ENCODE results near the gene RILP. TPM values are rescaled to one million over a fixed set of nuclear protein-coding genes. Genes with fewer than 3 reads are reported as not detected.
"Not testable (repeated sequence)": the region's sequence is repeated elsewhere in the genome, so short reads cannot be mapped to it uniquely, and the experiment has no call there.

Gene RILP
- polyA plus RNA-seq, 1 donor (not counting 4 experiments of a cell fraction or from before 2014, with no cell fraction given): 3.2 TPM

GRCh38 chr17:1690544-1691221 is 41.0 kb upstream of the RILP start:
- H3K36me3 ChIP-seq (ENCODE audit: control insufficient read depth in 2 of 2, extremely low read depth in 1 of 2, insufficient read depth in 2 of 2, low read length in 2 of 2): no peaks in the 10 kb centered on the region
- DNase-seq (ENCODE audit: low read depth, low spot score): no peak
- TF ChIP-seq EZH2 (IDR thresholded peaks at IDR 0.05; ENCODE audit: low read length) (no peak), CTCF (optimal IDR thresholded peaks at IDR 0.05 in 1 of 3, IDR thresholded peaks at IDR 0.05 in 1 of 3, conservative IDR thresholded peaks at IDR 0.05 in 1 of 3; ENCODE audit: extremely low read depth in 1 of 3, insufficient read depth in 2 of 3, low read length in 3 of 3) (no peak)
- H3K9ac ChIP-seq (ENCODE audit: control insufficient read depth, extremely low read depth, insufficient read depth, low read length): no peak overlapping the region
- no peak overlapping the region for H2AFZ ChIP-seq (ENCODE audit: control insufficient read depth, low read length)
- no peak overlapping the region for H3K4me3 ChIP-seq (ENCODE audit: control insufficient read depth in 2 of 3, extremely low read depth in 1 of 3, insufficient read depth in 2 of 3, low read depth in 1 of 3, low read length in 3 of 3)
- no peaks in the 10 kb centered on the region for H3K9me3 ChIP-seq (ENCODE audit: control insufficient read depth, low read depth, low read length)
- no peak overlapping the region for H3K4me2 ChIP-seq (ENCODE audit: control insufficient read depth, extremely low read depth, insufficient read depth, low read depth, low read length)
- H3K27me3 ChIP-seq (ENCODE audit: control insufficient read depth, extremely low read depth, insufficient read depth, low read length): no peaks in the 10 kb centered on the region
- H3K4me1 ChIP-seq (ENCODE audit: control insufficient read depth, extremely low read depth, insufficient read depth, low read length): no peaks in the 10 kb centered on the region
- dilution Hi-C loops (cut with MboI; ENCODE audit: extremely low pct_ligation_motif_present, low sequenced_read_pairs): no loop called here
- no peak overlapping the region for H3K27ac ChIP-seq (ENCODE audit: control insufficient read depth, insufficient read depth, low read length)
- H3K79me2 ChIP-seq (ENCODE audit: control insufficient read depth, insufficient read depth, low read length): no peaks in the 10 kb centered on the region
- FAIRE-seq: no peak
- no peaks in the 10 kb centered on the region for H4K20me1 ChIP-seq (ENCODE audit: control insufficient read depth, extremely low read depth, insufficient read depth, low read length)
- H3K9me1 ChIP-seq (ENCODE audit: control insufficient read depth, extremely low read depth, insufficient read depth, low read length): no peaks in the 10 kb centered on the region

DNA sequence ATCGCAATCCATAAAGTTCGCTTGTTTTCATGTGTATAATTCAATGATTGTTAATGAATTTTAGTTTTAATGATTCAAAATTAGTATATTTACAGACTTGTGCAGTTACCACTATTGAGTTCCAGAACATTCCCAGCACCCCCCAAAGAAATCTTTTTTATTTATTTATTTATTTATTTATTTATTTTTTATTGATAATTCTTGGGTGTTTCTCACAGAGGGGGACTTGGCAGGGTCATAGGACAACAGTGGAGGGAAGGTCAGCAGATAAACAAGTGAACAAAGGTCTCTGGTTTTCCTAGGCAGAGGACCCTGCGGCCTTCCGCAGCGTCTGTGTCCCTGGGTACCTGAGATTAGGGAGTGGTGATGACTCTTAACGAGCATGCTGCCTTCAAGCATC is 38.7 kb upstream of the RILP start:
- H3K36me3 ChIP-seq (ENCODE audit: control insufficient read depth in 2 of 2, extremely low read depth in 1 of 2, insufficient read depth in 2 of 2, low read length in 2 of 2); dilution Hi-C loops (cut with MboI; ENCODE audit: extremely low pct_ligation_motif_present, low sequenced_read_pairs); H3K9me3 ChIP-seq (ENCODE audit: control insufficient read depth, low read depth, low read length); FAIRE-seq; H3K27ac ChIP-seq (ENCODE audit: control insufficient read depth, insufficient read depth, low read length); H4K20me1 ChIP-seq (ENCODE audit: control insufficient read depth, extremely low read depth, insufficient read depth, low read length); H3K4me3 ChIP-seq (ENCODE audit: control insufficient read depth in 2 of 3, extremely low read depth in 1 of 3, insufficient read depth in 2 of 3, low read depth in 1 of 3, low read length in 3 of 3); DNase-seq (ENCODE audit: low read depth, low spot score); H3K9me1 ChIP-seq (ENCODE audit: control insufficient read depth, extremely low read depth, insufficient read depth, low read length); H3K27me3 ChIP-seq (ENCODE audit: control insufficient read depth, extremely low read depth, insufficient read depth, low read length); H3K4me2 ChIP-seq (ENCODE audit: control insufficient read depth, extremely low read depth, insufficient read depth, low read depth, low read length); H3K4me1 ChIP-seq (ENCODE audit: control insufficient read depth, extremely low read depth, insufficient read depth, low read length); H2AFZ ChIP-seq (ENCODE audit: control insufficient read depth, low read length); H3K9ac ChIP-seq (ENCODE audit: control insufficient read depth, extremely low read depth, insufficient read depth, low read length): not testable (repeated sequence)
- peaks cover 12% of the 10 kb centered on the region for H3K79me2 ChIP-seq (ENCODE audit: control insufficient read depth, insufficient read depth, low read length)

- Histone ChIP-seq H3K4me2 (ENCODE audit: control insufficient read depth, extremely low read depth, insufficient read depth, low read depth, low read length) (no peak overlapping the region), H3K9ac (ENCODE audit: control insufficient read depth, extremely low read depth, insufficient read depth, low read length) (no peak overlapping the region), H3K36me3 (ENCODE audit: control insufficient read depth in 2 of 2, extremely low read depth in 1 of 2, insufficient read depth in 2 of 2, low read length in 2 of 2) (peaks cover 11 to 19% of the 10 kb centered on the region in 2 experiments), H3K9me1 (ENCODE audit: control insufficient read depth, extremely low read depth, insufficient read depth, low read length) (peaks cover 2% of the 10 kb centered on the region), H3K27me3 (ENCODE audit: control insufficient read depth, extremely low read depth, insufficient read depth, low read length) (no peaks in the 10 kb centered on the region), H4K20me1 (ENCODE audit: control insufficient read depth, extremely low read depth, insufficient read depth, low read length) (peaks cover 13% of the 10 kb centered on the region), H3K79me2 (ENCODE audit: control insufficient read depth, insufficient read depth, low read length) (peaks cover 30% of the 10 kb centered on the region), H3K27ac (ENCODE audit: control insufficient read depth, insufficient read depth, low read length) (no peak overlapping the region), H3K4me3 (ENCODE audit: control insufficient read depth in 2 of 3, extremely low read depth in 1 of 3, insufficient read depth in 2 of 3, low read depth in 1 of 3, low read length in 3 of 3) (no peak overlapping the region), H3K9me3 (ENCODE audit: control insufficient read depth, low read depth, low read length) (no peaks in the 10 kb centered on the region), H3K4me1 (ENCODE audit: control insufficient read depth, extremely low read depth, insufficient read depth, low read length) (peaks cover 11% of the 10 kb centered on the region), H2AFZ (ENCODE audit: control insufficient read depth, low read length) (no peak overlapping the region)
- no peak for DNase-seq (ENCODE audit: low read depth, low spot score)
- TF ChIP-seq CTCF (optimal IDR thresholded peaks at IDR 0.05 in 1 of 3, IDR thresholded peaks at IDR 0.05 in 1 of 3, conservative IDR thresholded peaks at IDR 0.05 in 1 of 3; ENCODE audit: extremely low read depth in 1 of 3, insufficient read depth in 2 of 3, low read length in 3 of 3): no peak
- TF ChIP-seq EZH2 (IDR thresholded peaks at IDR 0.05; ENCODE audit: low read length): no peak
- dilution Hi-C loops (cut with MboI; ENCODE audit: extremely low pct_ligation_motif_present, low sequenced_read_pairs): no loop called here
- FAIRE-seq: no peak
These were observed 36.4 kb upstream of the RILP start for GRCh38 chr17:1686086-1686485.

Data from keratinocyte (primary cell).